ENCODE results near the gene JCAD.
"Not testable (repeated sequence)": the region's sequence is repeated elsewhere in the genome, so short reads cannot be mapped to it uniquely, and the experiment has no call there.

JCAD gene

DNA sequence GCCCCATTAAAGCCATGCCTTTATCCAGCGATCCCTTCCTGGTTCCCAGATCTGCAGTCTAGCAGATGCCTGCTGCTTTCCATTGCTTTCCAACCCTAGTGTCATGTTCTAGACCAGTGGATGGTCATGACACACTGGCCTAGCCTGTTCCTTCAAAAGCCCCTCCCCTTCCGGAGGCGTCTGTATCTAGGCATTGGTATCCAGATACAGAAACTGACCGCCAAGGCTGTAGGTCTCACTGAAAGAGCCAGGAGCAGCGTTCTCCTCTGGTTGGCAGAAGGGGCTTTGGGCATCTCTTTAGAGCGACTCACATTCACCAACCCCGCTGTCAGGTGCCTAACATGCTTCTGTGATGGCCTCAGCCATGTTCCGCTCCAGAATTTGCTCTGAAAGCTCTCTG, 22.6 kb downstream of the JCAD start:
- no peaks in the 10 kb centered on the region for H3K4me1 ChIP-seq (ENCODE audit: insufficient read depth, low read length)
- no peaks in the 10 kb centered on the region for H3K36me3 ChIP-seq (ENCODE audit: insufficient read depth, low read length)
- H3K4me3 ChIP-seq (ENCODE audit: low read length), result no peak overlapping the region
- H3K9me3 ChIP-seq (ENCODE audit: low read length), result no peaks in the 10 kb centered on the region
- no peaks in the 10 kb centered on the region for H3K27me3 ChIP-seq (ENCODE audit: insufficient read depth, low read length)
- H2AFZ ChIP-seq (ENCODE audit: low read depth, low read length), result no peak overlapping the region

DNA sequence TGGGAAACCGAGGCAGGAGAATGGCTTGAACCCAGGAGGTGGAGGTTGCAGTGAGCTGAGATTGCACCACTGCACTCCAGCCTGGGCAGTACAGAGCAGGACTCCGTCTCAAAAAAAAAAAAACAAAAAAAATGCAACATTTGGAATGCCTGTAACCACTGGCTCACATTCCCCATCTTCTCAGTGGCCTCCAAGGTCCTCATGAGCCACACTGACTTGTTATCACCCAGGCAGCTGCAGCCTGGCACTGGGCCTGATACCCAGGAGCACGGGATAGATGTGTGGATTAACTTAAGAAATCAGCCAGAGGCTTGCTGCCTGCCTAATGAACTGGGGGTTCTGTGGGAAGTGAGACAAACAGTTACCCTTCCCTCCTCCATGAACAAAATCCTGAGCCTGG, 23.0 kb downstream of the JCAD start:
- H3K9me3 ChIP-seq (ENCODE audit: low read length), result no peaks in the 10 kb centered on the region
- H3K4me1 ChIP-seq (ENCODE audit: insufficient read depth, low read length), result no peaks in the 10 kb centered on the region
- no peak overlapping the region for H2AFZ ChIP-seq (ENCODE audit: low read depth, low read length)
- no peaks in the 10 kb centered on the region for H3K27me3 ChIP-seq (ENCODE audit: insufficient read depth, low read length)
- no peak overlapping the region for H3K4me3 ChIP-seq (ENCODE audit: low read length)
- H3K36me3 ChIP-seq (ENCODE audit: insufficient read depth, low read length), result no peaks in the 10 kb centered on the region

DNA sequence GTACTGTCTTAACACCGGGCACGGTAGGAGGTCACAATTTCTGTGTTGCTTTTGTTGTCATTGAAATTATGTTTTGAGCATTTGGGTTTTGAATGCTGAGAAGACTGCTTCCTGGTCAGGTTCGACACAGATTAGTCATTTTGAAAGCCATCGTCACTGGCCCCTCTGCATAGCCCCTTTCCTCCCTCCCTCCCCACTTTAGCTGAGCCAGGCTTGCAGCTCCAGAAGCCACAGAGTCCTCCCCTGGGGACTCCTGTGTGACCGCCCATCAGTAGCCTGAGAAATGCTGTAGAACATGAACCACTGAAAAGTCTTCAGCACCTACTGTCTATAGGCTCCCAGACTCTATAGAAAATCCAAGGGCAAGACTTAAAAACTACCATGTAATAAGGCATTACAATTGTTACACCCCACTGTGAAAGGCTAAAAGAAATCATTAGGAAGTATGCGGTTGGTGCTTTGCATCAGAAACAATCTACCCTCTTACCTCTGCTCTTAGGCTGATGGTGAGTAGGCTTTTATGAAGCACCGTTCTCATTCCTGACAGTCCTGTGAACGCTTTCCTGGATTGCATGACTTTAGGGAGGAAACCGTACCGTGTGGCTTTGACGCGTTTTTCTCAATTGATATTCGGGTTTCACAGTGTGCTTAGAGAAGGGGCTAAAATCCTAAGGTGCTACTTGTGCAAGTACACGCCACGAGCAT, 24.8 kb downstream of the JCAD start:
- H2AFZ ChIP-seq (ENCODE audit: low read depth, low read length), result no peak overlapping the region
- H3K9me3 ChIP-seq (ENCODE audit: low read length), result no peaks in the 10 kb centered on the region
- no peaks in the 10 kb centered on the region for H3K27me3 ChIP-seq (ENCODE audit: insufficient read depth, low read length)
- H3K4me3 ChIP-seq (ENCODE audit: low read length), result no peak overlapping the region
- no peaks in the 10 kb centered on the region for H3K36me3 ChIP-seq (ENCODE audit: insufficient read depth, low read length)
- no peaks in the 10 kb centered on the region for H3K4me1 ChIP-seq (ENCODE audit: insufficient read depth, low read length)

DNA sequence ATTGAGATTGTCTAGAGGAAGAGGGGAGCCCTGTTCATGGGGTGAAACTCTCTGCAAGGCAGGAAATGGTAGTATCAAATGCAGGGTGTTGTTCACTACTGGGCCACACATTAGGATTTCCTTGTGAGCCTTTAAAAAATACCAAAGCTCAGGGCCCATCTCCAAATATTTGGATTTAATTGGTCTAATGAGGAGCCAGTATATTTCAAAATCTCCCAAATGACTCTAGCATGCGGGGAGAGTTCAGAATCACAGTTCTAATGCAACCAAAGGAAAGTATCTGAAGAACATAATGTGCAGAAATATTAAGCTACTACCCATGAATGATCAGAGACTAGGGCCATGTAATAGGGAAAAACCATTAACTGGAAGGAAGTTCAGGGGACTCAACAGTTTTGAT, 27.3 kb downstream of the JCAD start:
- Histone ChIP-seq H3K4me3 (ENCODE audit: low read length) (no peak overlapping the region), H2AFZ (ENCODE audit: low read depth, low read length) (no peak overlapping the region), H3K9me3 (ENCODE audit: low read length) (no peaks in the 10 kb centered on the region), H3K36me3 (ENCODE audit: insufficient read depth, low read length) (no peaks in the 10 kb centered on the region), H3K27me3 (ENCODE audit: insufficient read depth, low read length) (no peaks in the 10 kb centered on the region), H3K4me1 (ENCODE audit: insufficient read depth, low read length) (no peaks in the 10 kb centered on the region)

DNA sequence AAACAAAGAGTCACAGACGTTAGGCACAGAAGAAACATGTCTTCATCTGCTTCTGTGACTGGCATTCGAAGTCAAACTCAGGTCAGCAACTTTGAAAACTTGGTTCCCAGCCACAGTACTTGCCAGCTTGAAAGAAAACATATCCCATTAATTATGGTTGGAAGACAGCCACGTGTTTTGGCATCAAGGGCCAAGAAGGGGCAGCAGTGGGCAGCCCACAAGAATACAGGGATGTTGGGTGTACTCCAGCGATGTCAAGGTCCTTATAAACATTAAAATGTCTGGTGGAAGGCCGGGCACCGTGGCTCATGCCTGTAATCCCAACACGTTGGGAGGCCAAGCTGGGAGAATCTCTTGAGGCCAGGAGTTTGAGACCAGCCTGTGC, 29.5 kb downstream of the JCAD start:
- H2AFZ ChIP-seq (ENCODE audit: low read depth, low read length), result no peak overlapping the region
- H3K4me1 ChIP-seq (ENCODE audit: insufficient read depth, low read length), result no peaks in the 10 kb centered on the region
- no peaks in the 10 kb centered on the region for H3K9me3 ChIP-seq (ENCODE audit: low read length)
- H3K36me3 ChIP-seq (ENCODE audit: insufficient read depth, low read length), result no peaks in the 10 kb centered on the region
- H3K27me3 ChIP-seq (ENCODE audit: insufficient read depth, low read length), result no peaks in the 10 kb centered on the region
- no peak overlapping the region for H3K4me3 ChIP-seq (ENCODE audit: low read length)

DNA sequence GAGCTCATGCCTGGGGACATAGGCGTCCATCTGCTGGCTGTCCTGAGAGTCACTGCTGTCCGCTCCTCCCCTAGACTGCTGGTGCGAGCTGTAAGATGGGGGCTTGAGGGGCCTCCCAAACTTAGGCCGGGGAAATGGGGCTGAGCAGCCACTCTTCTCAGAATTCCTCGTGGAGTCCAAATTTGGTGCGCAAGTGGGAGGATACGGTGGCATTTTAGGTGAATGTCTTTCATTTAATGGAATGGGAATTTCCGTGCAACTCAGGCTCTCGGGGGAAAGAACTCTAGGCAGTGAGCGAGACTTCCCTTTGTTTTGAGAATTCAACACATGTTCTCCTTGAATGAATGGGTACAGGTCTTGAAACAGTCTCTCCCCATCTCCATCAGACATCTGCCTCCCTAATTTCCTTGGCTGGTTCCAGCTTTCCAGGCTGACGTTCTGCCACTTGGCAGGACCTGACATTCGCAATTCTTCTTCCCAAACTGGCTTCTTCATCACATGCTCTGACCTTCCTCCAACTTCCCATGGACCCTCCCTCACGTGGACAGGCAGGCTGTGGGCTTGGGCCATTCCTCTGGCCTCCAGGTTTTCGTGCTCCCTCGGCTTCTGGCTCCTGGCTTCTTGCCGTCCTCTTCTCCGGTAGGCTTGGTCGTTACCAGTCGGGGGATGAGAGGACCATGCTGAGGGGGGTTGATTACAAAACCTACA, 30.1 kb downstream of the JCAD start:
- Histone ChIP-seq H3K36me3 (ENCODE audit: insufficient read depth, low read length) (no peaks in the 10 kb centered on the region), H3K9me3 (ENCODE audit: low read length) (no peaks in the 10 kb centered on the region), H3K27me3 (ENCODE audit: insufficient read depth, low read length) (no peaks in the 10 kb centered on the region), H2AFZ (ENCODE audit: low read depth, low read length) (no peak overlapping the region), H3K4me3 (ENCODE audit: low read length) (no peak overlapping the region), H3K4me1 (ENCODE audit: insufficient read depth, low read length) (no peaks in the 10 kb centered on the region)

DNA sequence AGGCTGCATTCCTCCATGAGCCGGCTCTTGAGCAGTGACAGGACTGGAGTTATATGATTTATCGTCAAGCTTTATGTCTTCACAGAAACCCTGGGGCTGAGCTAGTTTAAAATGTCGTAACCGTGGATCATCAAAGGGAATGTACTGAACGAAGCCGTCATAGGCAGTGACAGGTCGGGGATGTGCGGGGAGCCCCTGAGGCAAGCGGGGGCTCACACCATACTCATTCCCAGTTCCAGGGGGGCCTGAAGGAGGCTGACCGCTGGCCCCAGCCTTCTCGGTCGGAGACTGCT, 30.7 kb downstream of the JCAD start:
- Histone ChIP-seq H2AFZ (ENCODE audit: low read depth, low read length) (no peak overlapping the region), H3K4me1 (ENCODE audit: insufficient read depth, low read length) (no peaks in the 10 kb centered on the region), H3K9me3 (ENCODE audit: low read length) (no peaks in the 10 kb centered on the region), H3K36me3 (ENCODE audit: insufficient read depth, low read length) (no peaks in the 10 kb centered on the region), H3K27me3 (ENCODE audit: insufficient read depth, low read length) (no peaks in the 10 kb centered on the region), H3K4me3 (ENCODE audit: low read length) (no peak overlapping the region)

DNA sequence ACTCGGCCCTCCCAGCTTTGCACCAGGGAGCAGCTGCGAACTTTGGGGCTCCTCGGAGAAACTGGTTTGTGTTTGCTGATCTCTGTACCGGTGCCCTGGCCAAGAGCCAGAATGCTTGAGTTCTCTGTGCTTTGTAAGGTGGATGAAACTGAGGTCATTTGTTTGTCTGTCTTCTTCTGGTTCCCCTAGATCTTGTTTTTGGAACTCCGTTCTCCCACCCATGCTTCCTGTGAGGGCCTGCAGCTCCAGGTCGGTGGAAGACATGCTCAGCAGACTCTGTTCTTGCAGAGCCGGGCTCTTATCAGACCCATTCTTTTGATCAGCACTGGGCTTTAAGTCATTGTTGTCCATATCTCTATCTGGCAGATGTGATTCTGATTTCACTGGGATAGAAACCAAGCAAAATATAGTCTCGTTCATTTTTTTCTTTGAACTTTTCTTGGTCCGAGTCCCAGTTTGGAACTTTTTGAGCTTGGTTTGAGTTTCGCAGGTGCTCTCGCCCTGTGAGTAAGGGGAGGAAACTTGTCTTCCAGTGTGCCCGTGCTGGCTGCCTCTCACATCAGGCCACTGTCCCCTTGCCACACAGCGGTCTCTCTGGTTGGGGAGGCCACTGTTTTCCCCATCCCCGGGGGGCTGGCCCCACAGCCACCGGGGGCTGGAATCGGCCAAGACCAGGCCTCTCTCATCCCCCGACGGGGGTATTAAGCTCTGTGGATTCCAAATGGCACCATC, 31.2 kb downstream of the JCAD start:
- H3K4me1 ChIP-seq (ENCODE audit: insufficient read depth, low read length), result no peaks in the 10 kb centered on the region
- H3K4me3 ChIP-seq (ENCODE audit: low read length), result no peak overlapping the region
- H3K27me3 ChIP-seq (ENCODE audit: insufficient read depth, low read length), result no peaks in the 10 kb centered on the region
- H2AFZ ChIP-seq (ENCODE audit: low read depth, low read length), result no peak overlapping the region
- no peaks in the 10 kb centered on the region for H3K36me3 ChIP-seq (ENCODE audit: insufficient read depth, low read length)
- no peaks in the 10 kb centered on the region for H3K9me3 ChIP-seq (ENCODE audit: low read length)

DNA sequence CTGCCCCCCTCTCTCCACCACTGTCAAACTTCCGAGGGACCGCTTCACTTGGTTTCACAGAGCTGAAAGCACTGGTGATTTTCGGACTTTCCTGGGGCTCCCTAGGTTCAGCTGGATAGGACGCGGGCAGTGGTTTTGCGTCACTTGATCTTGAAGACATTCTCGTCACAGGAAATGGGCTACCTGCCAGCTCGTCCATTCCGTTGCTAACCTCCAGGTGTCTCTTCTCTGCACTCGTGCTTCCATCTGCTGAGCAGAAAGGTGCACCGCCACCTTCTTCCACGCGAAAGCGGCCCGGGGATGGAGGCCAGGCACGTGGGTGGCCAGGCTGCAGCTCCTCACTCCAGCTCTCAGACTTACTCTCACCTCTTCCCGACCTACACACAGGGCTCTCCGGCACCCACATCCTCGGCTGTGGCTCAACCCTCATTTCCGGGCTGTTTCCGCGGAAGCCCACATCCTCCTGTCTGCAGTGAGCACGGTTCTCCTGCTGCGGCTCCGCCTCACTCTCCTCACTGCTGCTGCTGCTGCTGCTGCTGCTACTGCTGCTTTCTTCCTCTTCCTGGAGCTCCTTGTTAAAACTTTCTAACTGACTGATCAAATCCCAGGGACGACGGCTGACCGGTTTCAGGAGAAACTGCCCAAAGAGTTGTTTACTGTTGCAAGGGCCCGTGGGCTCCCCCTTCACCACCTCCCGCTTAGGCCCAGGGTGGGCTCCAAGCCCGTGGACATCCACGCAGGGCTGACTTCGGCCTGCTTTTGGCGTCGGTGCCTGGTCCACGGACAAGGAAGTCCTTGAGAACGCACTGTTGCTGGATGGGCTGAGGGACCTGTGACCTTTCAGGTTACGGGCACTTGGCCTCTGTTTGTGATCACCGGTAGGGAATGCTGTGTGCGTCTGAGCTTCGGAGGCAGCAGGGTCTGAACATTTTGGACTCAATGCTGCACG, 32.1 kb downstream of the JCAD start:
- H2AFZ ChIP-seq (ENCODE audit: low read depth, low read length), result no peak overlapping the region
- H3K36me3 ChIP-seq (ENCODE audit: insufficient read depth, low read length), result no peaks in the 10 kb centered on the region
- H3K4me1 ChIP-seq (ENCODE audit: insufficient read depth, low read length), result no peaks in the 10 kb centered on the region
- no peak overlapping the region for H3K4me3 ChIP-seq (ENCODE audit: low read length)
- no peaks in the 10 kb centered on the region for H3K27me3 ChIP-seq (ENCODE audit: insufficient read depth, low read length)
- no peaks in the 10 kb centered on the region for H3K9me3 ChIP-seq (ENCODE audit: low read length)

DNA sequence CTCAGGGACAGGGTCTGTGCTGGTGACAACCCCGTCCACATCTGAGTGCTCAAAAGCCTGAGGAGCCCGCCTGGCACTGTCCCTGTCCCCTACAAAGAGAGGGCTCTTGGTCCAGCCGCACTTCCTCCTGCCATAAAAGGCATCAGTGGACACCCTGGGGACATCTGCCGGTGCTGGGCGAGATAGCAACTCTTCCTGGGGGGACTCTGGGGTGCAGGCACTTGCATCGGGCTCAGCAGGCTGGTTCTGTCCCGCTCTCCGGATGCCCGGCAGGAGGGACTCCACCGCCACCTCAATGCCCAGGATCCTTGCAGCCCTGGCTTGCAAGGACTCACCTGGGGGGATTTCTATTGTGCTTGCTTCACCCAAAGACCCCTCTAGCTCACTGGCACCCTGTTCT, 32.8 kb downstream of the JCAD start:
- Histone ChIP-seq H2AFZ (ENCODE audit: low read depth, low read length) (no peak overlapping the region), H3K4me1 (ENCODE audit: insufficient read depth, low read length) (no peaks in the 10 kb centered on the region), H3K9me3 (ENCODE audit: low read length) (no peaks in the 10 kb centered on the region), H3K36me3 (ENCODE audit: insufficient read depth, low read length) (no peaks in the 10 kb centered on the region), H3K27me3 (ENCODE audit: insufficient read depth, low read length) (no peaks in the 10 kb centered on the region), H3K4me3 (ENCODE audit: low read length) (no peak overlapping the region)

DNA sequence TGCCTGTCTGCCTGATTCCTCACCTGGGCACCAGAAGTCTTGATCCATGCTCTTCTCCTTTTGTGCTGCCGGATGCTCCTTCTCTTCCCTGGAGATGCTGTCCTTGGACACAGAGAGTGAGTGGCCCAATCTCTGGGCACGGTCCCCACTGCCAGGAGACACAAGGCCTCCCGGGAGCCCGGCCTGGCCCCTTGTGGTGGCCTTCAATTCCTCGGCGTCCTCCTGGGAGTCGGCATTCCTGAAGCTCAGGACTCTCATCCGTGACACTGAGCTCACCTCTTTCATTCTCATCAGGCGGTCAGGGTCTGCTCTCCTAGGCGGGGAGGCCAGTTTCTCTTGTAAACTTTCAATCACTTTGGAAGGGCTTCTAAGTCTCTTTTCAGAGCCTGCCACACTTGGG, 33.3 kb downstream of the JCAD start:
- no peaks in the 10 kb centered on the region for H3K36me3 ChIP-seq (ENCODE audit: insufficient read depth, low read length)
- H2AFZ ChIP-seq (ENCODE audit: low read depth, low read length), result no peak overlapping the region
- H3K9me3 ChIP-seq (ENCODE audit: low read length), result no peaks in the 10 kb centered on the region

DNA sequence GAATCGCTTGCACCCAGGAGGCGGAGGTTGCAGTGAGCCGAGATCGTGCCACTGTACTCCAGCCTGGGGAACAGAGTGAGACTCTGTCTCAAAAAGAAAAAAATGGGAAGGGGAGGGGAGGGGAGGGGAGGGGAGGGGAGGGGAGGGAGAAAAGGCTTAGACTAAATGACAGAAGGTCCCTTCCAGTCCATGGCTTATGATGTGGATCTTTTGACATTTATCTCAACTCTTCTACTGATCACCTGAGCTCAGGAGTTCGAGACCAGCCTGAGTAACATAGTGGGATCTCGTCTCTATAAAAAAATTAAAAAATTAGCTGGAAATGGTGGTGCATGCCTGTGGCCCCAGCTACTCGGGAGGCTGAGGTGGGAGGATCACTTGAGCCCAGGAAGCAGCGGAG, 34.0 kb downstream of the JCAD start:
- H3K4me3 ChIP-seq (ENCODE audit: low read length); H2AFZ ChIP-seq (ENCODE audit: low read depth, low read length); H3K9me3 ChIP-seq (ENCODE audit: low read length); H3K27me3 ChIP-seq (ENCODE audit: insufficient read depth, low read length); H3K4me1 ChIP-seq (ENCODE audit: insufficient read depth, low read length); H3K36me3 ChIP-seq (ENCODE audit: insufficient read depth, low read length): not testable (repeated sequence)

More for the DNA sequence above, 33.3 kb downstream of the JCAD start:
- Histone ChIP-seq H3K27me3 (ENCODE audit: insufficient read depth, low read length) (no peaks in the 10 kb centered on the region), H3K4me1 (ENCODE audit: insufficient read depth, low read length) (no peaks in the 10 kb centered on the region), H3K4me3 (ENCODE audit: low read length) (no peak overlapping the region)

DNA sequence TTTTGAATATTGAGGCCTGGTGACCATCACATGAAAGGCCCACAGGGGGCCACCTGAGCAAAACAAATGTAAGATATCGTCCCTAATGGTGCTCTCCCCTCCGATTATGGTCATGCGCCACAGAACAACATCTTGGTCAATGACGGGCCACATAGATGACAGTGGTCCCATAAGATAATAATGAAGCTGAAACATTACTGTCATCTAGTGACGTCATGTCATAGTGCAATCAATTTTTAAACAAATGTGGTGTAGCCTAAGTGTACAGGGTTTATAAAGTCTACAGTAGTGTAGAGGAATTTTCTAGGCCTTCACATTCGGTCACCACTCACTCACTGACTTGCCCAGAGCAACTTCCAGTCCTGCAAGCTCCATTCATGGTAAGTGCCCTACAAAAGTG, 36.8 kb downstream of the JCAD start:
- Histone ChIP-seq H3K4me3 (ENCODE audit: low read length) (no peak overlapping the region), H3K27me3 (ENCODE audit: insufficient read depth, low read length) (no peaks in the 10 kb centered on the region), H3K36me3 (ENCODE audit: insufficient read depth, low read length) (no peaks in the 10 kb centered on the region)

More for the DNA sequence above, 36.8 kb downstream of the JCAD start:
- Histone ChIP-seq H3K9me3 (ENCODE audit: low read length) (no peaks in the 10 kb centered on the region), H2AFZ (ENCODE audit: low read depth, low read length) (no peak overlapping the region), H3K4me1 (ENCODE audit: insufficient read depth, low read length) (no peaks in the 10 kb centered on the region)

Measured in neuron (in vitro differentiated cells).